CD14-positive monocyte (primary cell): ENCODE results near the gene TBX3. TPM values are rescaled to one million over a fixed set of nuclear protein-coding genes. Genes with fewer than 3 reads are reported as not detected.

ENCODE experiments used
- DNase-seq, 3 donors: peaks; one replicate each; pipeline ENCODE4 v3.0.0-alpha.2; 2011 to 2022
- H2AFZ ChIP-seq: 2 replicates; pipeline ENCODE4 v1.6.0; 2012; ENCODE audit warnings: mild to moderate bottlenecking, low read depth, low read length, inconsistent platforms; ENCODE audit not compliant: insufficient read depth, poor library complexity, severe bottlenecking
- H3K27ac ChIP-seq, 2 donors: 1 replicate in 1 of 2; 2 replicates in 1 of 2; pipeline ENCODE4 v1.5.1; 2012 to 2013; ENCODE audit warnings: low read length in 2 of 2, control low read depth in 1 of 2, inconsistent platforms in 1 of 2, low read depth in 1 of 2, mild to moderate bottlenecking in 1 of 2
- H3K27me3 ChIP-seq, 2 donors: one replicate each; pipeline versions ENCODE4 v1.6.0 to v1.6.1; 2011 to 2013; ENCODE audit warnings: low read length in 2 of 2; ENCODE audit not compliant: control insufficient read depth in 2 of 2, insufficient read depth in 2 of 2
- H3K36me3 ChIP-seq, 2 donors: replicated peaks in 1 of 2; 1 replicate in 1 of 2; 2 replicates in 1 of 2; pipeline versions ENCODE4 v1.5.1 to v1.6.1; 2012 to 2013; ENCODE audit warnings: low read length in 2 of 2, control low read depth in 1 of 2, inconsistent platforms in 1 of 2, mild to moderate bottlenecking in 1 of 2; ENCODE audit not compliant: insufficient read depth in 2 of 2, control insufficient read depth in 1 of 2
- H3K4me1 ChIP-seq, 2 donors: 1 replicate in 1 of 2; 2 replicates in 1 of 2; pipeline versions ENCODE4 v1.5.1 to v1.6.1; 2012 to 2013; ENCODE audit warnings: low read length in 2 of 2, control low read depth in 1 of 2, inconsistent platforms in 1 of 2, mild to moderate bottlenecking in 1 of 2, moderate library complexity in 1 of 2; ENCODE audit not compliant: insufficient read depth in 2 of 2, control insufficient read depth in 1 of 2
- H3K4me2 ChIP-seq: replicated peaks from 2 replicates; pipeline ENCODE3; 2012; ENCODE audit warnings: low read length, moderate library complexity, mild to moderate bottlenecking; ENCODE audit not compliant: poor library complexity, severe bottlenecking; ENCODE audit errors: extremely low read depth
- H3K4me3 ChIP-seq, 3 experiments: fragments of 200-600 bp in 1 of 3; sonication (generic) in 1 of 3; replicated peaks in 1 of 3; 1 replicate in 2 of 3; 2 replicates in 1 of 3; pipeline ENCODE4 v1.5.1; 2011 to 2013; ENCODE audit warnings: low read length in 3 of 3, mild to moderate bottlenecking in 3 of 3, control low read depth in 2 of 3, low read depth in 2 of 3, inconsistent platforms in 1 of 3, moderate library complexity in 1 of 3
- H3K79me2 ChIP-seq: 2 replicates; pipeline ENCODE4 v1.6.0; 2012; ENCODE audit warnings: mild to moderate bottlenecking, control low read depth, inconsistent platforms, low read length, moderate library complexity; ENCODE audit not compliant: insufficient read depth
- H3K9ac ChIP-seq: 2 replicates; pipeline ENCODE4 v1.6.0; 2017; ENCODE audit warnings: low read length, mild to moderate bottlenecking; ENCODE audit not compliant: insufficient read depth, poor library complexity, severe bottlenecking
- H3K9me3 ChIP-seq, 2 donors: replicated peaks in 1 of 2; 1 replicate in 1 of 2; 2 replicates in 1 of 2; pipeline versions ENCODE4 v1.5.1 to v1.6.1; 2012 to 2013; ENCODE audit warnings: low read length in 2 of 2, control low read depth in 1 of 2; ENCODE audit not compliant: control insufficient read depth in 1 of 2, insufficient read depth in 1 of 2
- H4K20me1 ChIP-seq: 2 replicates; pipeline ENCODE4 v1.6.0; 2012; ENCODE audit warnings: mild to moderate bottlenecking, low read length, control low read depth, moderate library complexity; ENCODE audit not compliant: insufficient read depth
- H3K27ac Mint-ChIP-seq, 7 donors: one replicate each; pipeline ENCODE4 v1.8.0; 2020; ENCODE audit warnings: mild to moderate bottlenecking in 7 of 7, mixed read lengths in 7 of 7, moderate library complexity in 6 of 7, inconsistent platforms in 2 of 7
- H3K27me3 Mint-ChIP-seq, 3 donors: one replicate each; pipeline ENCODE4 v1.8.0; 2021 to 2022; ENCODE audit warnings: low read depth in 3 of 3, mild to moderate bottlenecking in 3 of 3, mixed read lengths in 3 of 3, moderate library complexity in 3 of 3, inconsistent platforms in 1 of 3
- H3K36me3 Mint-ChIP-seq, 2 donors: one replicate each; pipeline ENCODE4 v1.8.0; 2020; ENCODE audit warnings: mixed read lengths in 2 of 2, inconsistent platforms in 1 of 2, mild to moderate bottlenecking in 1 of 2
- H3K4me1 Mint-ChIP-seq: one replicate; pipeline ENCODE4 v1.8.0; 2020; ENCODE audit warnings: mild to moderate bottlenecking, mixed read lengths
- H3K4me3 Mint-ChIP-seq, 2 donors: one replicate each; pipeline ENCODE4 v1.8.0; 2020; ENCODE audit warnings: mild to moderate bottlenecking in 2 of 2, mixed read lengths in 2 of 2, moderate library complexity in 1 of 2
- H3K9me3 Mint-ChIP-seq, 7 donors: one replicate each; pipeline ENCODE4 v1.8.0; 2020 to 2022; ENCODE audit warnings: mixed read lengths in 7 of 7, mild to moderate bottlenecking in 6 of 7, moderate library complexity in 6 of 7, inconsistent platforms in 2 of 7
- CTCF ChIP-seq: fragments of 200-600 bp; IDR thresholded peaks from one replicate; pipeline ENCODE4 v1.8.0; 2022; ENCODE audit warnings: antibody characterized with exemption, mild to moderate bottlenecking
- WGBS: methylation state at CpG from one replicate; pipeline ENCODE4 v1.1.5; 2013; ENCODE audit warnings: missing lambda C conversion rate; ENCODE audit not compliant: insufficient coverage; 5-methylcytosine and 5-hydroxymethylcytosine counted together
- intact Hi-C, 2 donors: fragments of 100-400 bp; cut with micrococcal nuclease; formaldehyde crosslinking; loops; one replicate each; pipeline versions ENCODE4 v1.15.0 to v1.15.1; 2023
- polyA minus RNA-seq: library from RNA; depleted of rRNA, polyadenylated mRNA; stranded (reverse); fragments of >200 nt; gene quantifications from 2 replicates; pipeline ENCODE4 v1.2.3, GENCODE V29; 2012
- polyA plus RNA-seq, 3 donors: library from polyadenylated mRNA; depleted of rRNA in 1 of 3; unstranded in 2 of 3; stranded (reverse) in 1 of 3; fragments of 300-500 nt in 2 of 3; fragments of >200 nt in 1 of 3; fragmentation: Illumina TruSeq in 2 of 3; gene quantifications; 1 replicate in 2 of 3; 2 replicates in 1 of 3; pipeline ENCODE4 v1.2.3, GENCODE V29; 2012 to 2021
- total RNA-seq, 12 experiments: library from RNA in 1 of 12; stranded (reverse) in 1 of 12; fragments of 120-200 nt in 1 of 12; gene quantifications; one replicate each; pipeline ENCODE4 v1.2.4 and lab custom pipeline; 2013 to 2026; ENCODE audit warnings: mixed read lengths in 6 of 12, inconsistent platforms in 1 of 12

The TBX3 gene
- total RNA-seq (2013), result 0.75 TPM
- polyA plus RNA-seq, result under 1 TPM in 2 of 3 donors, not detected in 1; 0.04 to 0.13 TPM
- polyA minus RNA-seq, result not detected in 2 replicates
- 0.04 to 63.0 (median 0.92) reads per million in 11 experiments for total RNA-seq (lab: John Stamatoyannopoulos, UW)

GRCh38 chr12:114684098-114684869 is at the start of gene TBX3:
Gene TBX3 (minus strand): TSS chr12:114684175. CDS start chr12:114683200, 975 bp downstream.
- 2% methylated on average over 60 of the region's 76 CpGs for WGBS
- Histone ChIP-seq H3K9ac (no peak within 1 kb of the TSS), H3K4me2 (peak within 1 kb of the TSS; percentile 42), H3K4me3 (peak within 1 kb of the TSS in 2 of 3 experiments; percentile 6 to 30), H3K79me2 (no peaks in the 10 kb centered on the region), H3K9me3 (peaks cover 5 to 65% of the 10 kb centered on the region in 2 donors), H3K36me3 (no peaks in the 10 kb centered on the region), H2AFZ (peak within 1 kb of the TSS; percentile 50), H3K27me3 (peaks cover 97 to 99% of the 10 kb centered on the region in 2 donors), H3K27ac (no peak within 1 kb of the TSS), H3K4me1 (peaks cover 0 to 29% of the 10 kb centered on the region in 2 donors), H4K20me1 (no peaks in the 10 kb centered on the region)
- intact Hi-C loops, result no loop called here
- DNase-seq, result peak; percentile 2 to 84 (median 32)
- peak within 1 kb of the TSS in 1 of 7 donors; percentile 73 for H3K27ac Mint-ChIP-seq
- H3K4me3 Mint-ChIP-seq, result peak within 1 kb of the TSS; percentile 68 to 88
- H3K36me3 Mint-ChIP-seq, result peaks cover 11 to 34% of the 10 kb centered on the region in 2 donors
- peaks cover 27% of the 10 kb centered on the region for H3K4me1 Mint-ChIP-seq
- peaks cover 96 to 100% (median 98%) of the 10 kb centered on the region in 3 donors for H3K27me3 Mint-ChIP-seq
- peak; percentile 21 for TF ChIP-seq CTCF
- peaks cover 0 to 54% (median 27%) of the 10 kb centered on the region in 7 donors for H3K9me3 Mint-ChIP-seq

GRCh38 chr12:114732426-114733030 is 48.6 kb upstream of the TBX3 start:
- no peak for DNase-seq
- Mint-ChIP-seq H3K27me3 (peaks cover 40 to 51% (median 49%) of the 10 kb centered on the region in 3 donors), H3K9me3 (peaks cover 0 to 19% (median 3%) of the 10 kb centered on the region in 7 donors), H3K36me3 (peaks cover 0 to 6% of the 10 kb centered on the region in 2 donors), H3K27ac (no peak overlapping the region), H3K4me3 (no peak overlapping the region), H3K4me1 (no peaks in the 10 kb centered on the region)
- Histone ChIP-seq H2AFZ (no peak overlapping the region), H3K4me1 (peaks cover 0 to 15% of the 10 kb centered on the region in 2 donors), H3K27me3 (peaks cover 30 to 44% of the 10 kb centered on the region in 2 donors), H3K4me2 (no peak overlapping the region), H4K20me1 (no peaks in the 10 kb centered on the region), H3K4me3 (no peak overlapping the region), H3K36me3 (no peaks in the 10 kb centered on the region), H3K27ac (no peak overlapping the region), H3K9ac (no peak overlapping the region), H3K9me3 (peaks cover 0 to 8% of the 10 kb centered on the region in 2 donors), H3K79me2 (no peaks in the 10 kb centered on the region)
- intact Hi-C loops, result no loop called here
- 37% methylated on average over 2 of the region's 4 CpGs for WGBS
- TF ChIP-seq CTCF, result no peak
